Tibial nerve (tissue), 4 donors: ENCODE data around the gene ZSCAN12. TPM values are rescaled to one million over a fixed set of nuclear protein-coding genes. Genes with fewer than 3 reads are reported as not detected.
A peak's percentile ranks its signal among the peaks of the same experiment; 100 is the strongest.

ENCODE experiments used
- DNase-seq, 2 donors: peaks; one replicate each; pipeline ENCODE4 v3.0.0-alpha.2; 2019; ENCODE audit warnings: low spot score in 2 of 2
- H3K27ac ChIP-seq, 4 donors: fragments of 200-600 bp; sonication (generic) in 3 of 4; one replicate each; pipeline ENCODE4 v1.5.1; 2017 to 2019; ENCODE audit warnings: mild to moderate bottlenecking in 1 of 4
- H3K27me3 ChIP-seq, 2 donors: fragments of 200-600 bp; sonication (generic) in 1 of 2; one replicate each; pipeline versions ENCODE4 v1.5.1 to v1.6.0; 2017 to 2019
- H3K36me3 ChIP-seq, 3 donors: fragments of 200-600 bp; sonication (generic); one replicate each; pipeline ENCODE4 v1.5.1; 2018 to 2019
- H3K4me1 ChIP-seq, 4 donors: fragments of 200-600 bp; sonication (generic) in 3 of 4; one replicate each; pipeline ENCODE4 v1.5.1; 2017 to 2019
- H3K4me3 ChIP-seq, 4 donors: fragments of 200-600 bp; sonication (generic) in 3 of 4; one replicate each; pipeline ENCODE4 v1.5.1; 2017 to 2019; ENCODE audit warnings: mild to moderate bottlenecking in 1 of 4, moderate library complexity in 1 of 4
- H3K9me3 ChIP-seq, 4 donors: fragments of 200-600 bp; sonication (generic) in 3 of 4; one replicate each; pipeline ENCODE4 v1.5.1; 2017 to 2019
- EP300 ChIP-seq, 2 donors: sonication (generic); formaldehyde crosslinking; IDR thresholded peaks; one replicate each; pipeline ENCODE4 v1.6.1; 2017; ENCODE audit warnings: antibody characterized with exemption in 2 of 2, mild to moderate bottlenecking in 1 of 2
- POLR2A ChIP-seq, 2 donors: fragments of 450-650 bp; IDR thresholded peaks; one replicate each; pipeline ENCODE4 v1.6.1; 2017; ENCODE audit warnings: antibody characterized with exemption in 2 of 2, mild to moderate bottlenecking in 2 of 2, moderate library complexity in 2 of 2
- WGBS, 2 donors: methylation state at CpG; one replicate each; pipeline ENCODE4 v1.1.5; 2018; 5-methylcytosine and 5-hydroxymethylcytosine counted together
- total RNA-seq, 4 donors: library from RNA; depleted of rRNA; stranded (reverse); fragments of >200 nt; gene quantifications; one replicate each; pipeline ENCODE4 v1.1.0, GENCODE V29; 2016
- TF ChIP-seq, protein P1 (sequence below), 5 experiments: fragments of 200-600 bp in 3 of 5; fragments of 450-650 bp in 2 of 5; sonication (generic) in 3 of 5; IDR thresholded peaks; one replicate each; pipeline ENCODE4 v1.5.1; 2016 to 2019; ENCODE audit warnings: antibody characterized with exemption in 5 of 5, mild to moderate bottlenecking in 3 of 5, moderate library complexity in 2 of 5

The ZSCAN12 gene
- total RNA-seq, 4 donors from 2014 or later: 4.7 to 7.8 (median 7.2) TPM

DNA sequence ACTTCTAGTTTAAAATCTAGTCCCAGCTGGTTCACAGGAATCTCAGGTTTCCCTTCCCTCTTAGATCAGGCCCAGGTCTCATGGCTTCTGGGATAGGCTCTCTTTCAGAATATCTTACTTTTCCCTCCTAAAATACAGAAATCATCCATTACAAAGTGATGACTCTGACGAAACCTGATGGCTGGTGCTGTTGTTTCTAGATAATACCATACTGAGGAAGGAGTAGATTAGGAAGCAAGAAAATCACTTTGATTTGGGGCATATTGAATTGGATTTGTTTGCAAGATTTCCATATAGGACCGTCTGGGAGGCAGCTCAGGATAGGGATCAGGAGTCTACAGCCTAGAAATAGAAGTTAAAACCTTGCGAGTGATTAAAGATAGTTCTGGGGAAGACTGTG is 46.2 kb downstream of the ZSCAN12 start:
- peak overlapping the region in 2 of 4 donors; percentile 62 to 86 for H3K27ac ChIP-seq
- no peaks in the 10 kb centered on the region for H3K36me3 ChIP-seq
- no peaks in the 10 kb centered on the region for H3K9me3 ChIP-seq
- H3K27me3 ChIP-seq: no peaks in the 10 kb centered on the region
- no peak for DNase-seq
- H3K4me3 ChIP-seq: no peak overlapping the region
- H3K4me1 ChIP-seq: peaks cover 0 to 57% (median 17%) of the 10 kb centered on the region in 4 donors
- no peak for TF ChIP-seq EP300 (IDR thresholded peaks at IDR 0.05)
- TF ChIP-seq, protein P1, sequence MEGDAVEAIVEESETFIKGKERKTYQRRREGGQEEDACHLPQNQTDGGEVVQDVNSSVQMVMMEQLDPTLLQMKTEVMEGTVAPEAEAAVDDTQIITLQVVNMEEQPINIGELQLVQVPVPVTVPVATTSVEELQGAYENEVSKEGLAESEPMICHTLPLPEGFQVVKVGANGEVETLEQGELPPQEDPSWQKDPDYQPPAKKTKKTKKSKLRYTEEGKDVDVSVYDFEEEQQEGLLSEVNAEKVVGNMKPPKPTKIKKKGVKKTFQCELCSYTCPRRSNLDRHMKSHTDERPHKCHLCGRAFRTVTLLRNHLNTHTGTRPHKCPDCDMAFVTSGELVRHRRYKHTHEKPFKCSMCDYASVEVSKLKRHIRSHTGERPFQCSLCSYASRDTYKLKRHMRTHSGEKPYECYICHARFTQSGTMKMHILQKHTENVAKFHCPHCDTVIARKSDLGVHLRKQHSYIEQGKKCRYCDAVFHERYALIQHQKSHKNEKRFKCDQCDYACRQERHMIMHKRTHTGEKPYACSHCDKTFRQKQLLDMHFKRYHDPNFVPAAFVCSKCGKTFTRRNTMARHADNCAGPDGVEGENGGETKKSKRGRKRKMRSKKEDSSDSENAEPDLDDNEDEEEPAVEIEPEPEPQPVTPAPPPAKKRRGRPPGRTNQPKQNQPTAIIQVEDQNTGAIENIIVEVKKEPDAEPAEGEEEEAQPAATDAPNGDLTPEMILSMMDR (IDR thresholded peaks at IDR 0.05): no peak
- no peak for TF ChIP-seq POLR2A (IDR thresholded peaks at IDR 0.05)
- 87 to 91% methylated on average over 3 of the region's 3 CpGs for WGBS, 2 donors

DNA sequence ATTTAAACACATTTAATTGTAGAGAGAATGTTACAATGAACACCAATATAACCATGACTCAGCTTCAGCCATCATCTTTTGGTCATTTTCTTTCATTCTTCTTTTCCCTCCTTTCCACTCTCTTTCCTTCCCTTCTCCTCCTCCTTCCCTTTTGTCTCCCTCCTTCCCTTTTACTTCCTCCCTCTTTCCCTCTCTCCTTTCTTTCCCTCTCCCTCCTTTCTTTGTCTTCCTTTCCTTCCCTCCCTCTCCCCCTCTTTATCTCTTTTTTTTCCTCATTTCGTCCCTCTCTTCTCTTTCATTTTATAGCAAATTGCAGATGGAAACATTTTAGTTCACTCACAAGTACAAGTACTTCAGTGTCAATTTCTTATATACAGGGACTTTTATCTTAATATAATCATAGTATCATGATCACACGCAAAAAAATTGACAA is 48.0 kb downstream of the ZSCAN12 start:
- TF ChIP-seq POLR2A (IDR thresholded peaks at IDR 0.05) (no peak), EP300 (IDR thresholded peaks at IDR 0.05) (no peak)
- TF ChIP-seq, protein P1 (IDR thresholded peaks at IDR 0.05): no peak
- 64 to 78% methylated on average over 2 of the region's 2 CpGs for WGBS, 2 donors
- H3K27me3 ChIP-seq: no peaks in the 10 kb centered on the region
- H3K4me1 ChIP-seq: peaks cover 0 to 55% (median 16%) of the 10 kb centered on the region in 4 donors
- no peaks in the 10 kb centered on the region for H3K9me3 ChIP-seq
- DNase-seq: no peak
- no peak overlapping the region for H3K4me3 ChIP-seq
- no peak overlapping the region for H3K27ac ChIP-seq
- H3K36me3 ChIP-seq: no peaks in the 10 kb centered on the region

DNA sequence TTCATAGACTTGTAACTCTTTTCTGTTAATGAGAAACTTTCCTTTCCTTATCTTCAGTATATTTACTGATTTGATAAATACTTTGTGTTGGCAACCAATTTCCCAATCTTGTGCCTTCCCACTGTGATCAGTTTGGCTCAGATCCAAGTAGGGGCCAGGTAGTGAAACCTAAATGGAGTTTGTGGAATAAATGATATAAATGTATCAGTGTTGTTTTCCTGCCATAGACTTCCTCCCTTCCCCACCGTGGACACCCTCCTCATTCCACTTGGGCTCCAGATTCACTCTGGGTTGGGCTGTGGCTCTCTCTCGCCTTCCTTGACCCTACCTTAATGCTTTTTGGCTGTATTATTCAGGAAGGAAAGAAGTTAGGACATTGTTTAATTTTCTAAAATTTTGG is 48.5 kb downstream of the ZSCAN12 start:
- Histone ChIP-seq H3K27ac (no peak overlapping the region), H3K9me3 (no peaks in the 10 kb centered on the region), H3K4me1 (peaks cover 0 to 50% (median 13%) of the 10 kb centered on the region in 4 donors), H3K36me3 (no peaks in the 10 kb centered on the region), H3K4me3 (no peak overlapping the region), H3K27me3 (no peaks in the 10 kb centered on the region)
- TF ChIP-seq EP300 (IDR thresholded peaks at IDR 0.05) (no peak), POLR2A (IDR thresholded peaks at IDR 0.05) (no peak)
- TF ChIP-seq, protein P1 (IDR thresholded peaks at IDR 0.05): no peak
- no peak for DNase-seq
- WGBS, 2 donors: 68 to 81% methylated on average over 2 of the region's 2 CpGs

DNA sequence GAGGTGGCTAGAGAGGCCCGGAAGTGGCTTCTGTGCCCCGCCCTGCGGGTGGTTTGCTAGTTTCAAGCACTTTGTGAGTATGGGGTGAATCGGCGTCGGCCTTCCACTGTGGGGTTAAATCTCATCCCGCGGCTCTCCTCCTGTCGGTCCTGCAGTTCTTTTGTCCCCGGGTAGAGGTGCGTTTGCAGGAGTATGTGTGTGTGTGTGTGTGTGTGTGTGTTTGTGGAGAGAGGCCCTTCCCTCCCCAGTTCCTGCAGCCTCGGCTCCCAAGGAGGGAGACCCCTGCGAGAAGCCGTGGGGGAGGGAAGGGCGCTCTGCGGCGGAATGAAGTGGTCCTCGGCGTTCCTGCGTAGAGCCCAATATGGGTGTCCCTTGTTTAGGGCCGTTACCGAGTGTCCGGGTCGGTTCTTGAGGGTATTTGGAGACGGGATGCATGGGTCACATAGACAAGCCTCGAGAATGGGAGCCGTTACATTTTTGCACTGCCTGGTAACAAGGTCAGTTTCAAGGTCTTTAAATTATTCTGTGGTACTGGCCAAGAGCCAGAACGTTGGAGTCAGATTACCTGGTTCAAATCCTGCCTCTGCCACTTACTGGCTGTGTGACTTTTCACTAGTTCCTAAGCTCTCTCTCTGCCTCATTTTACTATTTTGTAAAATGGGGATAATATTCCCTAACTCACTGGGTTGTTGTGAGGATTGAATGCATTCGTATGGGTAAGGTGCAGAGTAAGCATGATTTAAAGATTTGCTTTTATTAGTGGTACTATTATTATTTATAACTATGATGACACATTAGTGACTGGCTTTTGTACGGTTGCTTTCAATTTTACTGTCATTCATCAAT is 49.4 kb downstream of the ZSCAN12 start, which contains the start of gene ZKSCAN3:
ZKSCAN3 (plus strand) TSS at position 56 of the 846 bp plus-strand sequence. CDS start 9,640 bp downstream, outside the sequence.
- H3K27ac ChIP-seq: peak within 1 kb of the TSS; percentile 9 to 85 (median 74)
- peak; percentile 56 to 70 for DNase-seq
- no peaks in the 10 kb centered on the region for H3K36me3 ChIP-seq
- H3K4me3 ChIP-seq: peak within 1 kb of the TSS; percentile 53 to 85 (median 61)
- 1% methylated on average over 25 to 30 of the region's 30 CpGs for WGBS, 2 donors
- TF ChIP-seq POLR2A (IDR thresholded peaks at IDR 0.05): peak in 1 of 2 donors; percentile 11
- TF ChIP-seq EP300 (IDR thresholded peaks at IDR 0.05): peak in 1 of 2 donors; percentile 50
- TF ChIP-seq, protein P1 (IDR thresholded peaks at IDR 0.05): no peak
- H3K4me1 ChIP-seq: peaks cover 0 to 44% (median 8%) of the 10 kb centered on the region in 4 donors
- H3K9me3 ChIP-seq: no peaks in the 10 kb centered on the region
- no peaks in the 10 kb centered on the region for H3K27me3 ChIP-seq

DNA sequence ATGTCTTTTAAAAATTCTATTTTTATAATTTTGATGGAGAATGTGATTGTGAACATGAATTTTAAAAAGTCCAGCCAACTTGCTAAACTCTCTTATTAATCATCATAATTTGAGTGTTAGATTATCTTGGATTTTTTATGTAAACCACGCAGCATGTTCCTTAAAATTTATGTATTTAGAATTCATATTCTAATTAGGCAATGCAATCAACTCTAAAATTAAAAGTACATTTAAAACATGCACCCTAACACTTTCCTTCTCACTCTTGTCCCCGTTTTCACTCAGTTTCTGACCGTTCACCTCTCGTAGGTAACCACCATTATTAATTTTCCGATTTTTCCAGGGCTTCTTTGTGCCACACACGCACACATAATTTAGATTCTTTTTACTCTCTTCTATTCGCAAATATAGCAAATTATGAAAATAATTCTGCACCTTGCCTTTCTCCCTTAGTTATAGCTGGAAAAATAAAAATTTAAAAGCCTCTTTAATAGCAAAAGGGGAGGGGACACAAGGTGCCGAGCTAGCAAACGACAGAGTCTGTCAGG is 50.1 kb downstream of the ZSCAN12 start:
- no peaks in the 10 kb centered on the region for H3K36me3 ChIP-seq
- peak overlapping the region; percentile 9 to 85 (median 74) for H3K27ac ChIP-seq
- WGBS, 2 donors: 2% methylated on average over 9 of the region's 9 CpGs
- no peaks in the 10 kb centered on the region for H3K9me3 ChIP-seq
- DNase-seq: no peak
- TF ChIP-seq, protein P1 (IDR thresholded peaks at IDR 0.05): no peak
- TF ChIP-seq EP300 (IDR thresholded peaks at IDR 0.05): no peak
- TF ChIP-seq POLR2A (IDR thresholded peaks at IDR 0.05): no peak
- H3K4me1 ChIP-seq: peaks cover 0 to 37% (median 7%) of the 10 kb centered on the region in 4 donors
- H3K27me3 ChIP-seq: no peaks in the 10 kb centered on the region
- peak overlapping the region; percentile 53 to 85 (median 61) for H3K4me3 ChIP-seq
